Gastroesophageal sphincter (tissue), 3 donors: ENCODE measurements around the gene DCUN1D1.
A peak's percentile ranks its signal among the peaks of the same experiment; 100 is the strongest.

Experiments
- CTCF ChIP-seq, 4 experiments: fragments of 200-600 bp in 2 of 4; fragments of 450-650 bp in 2 of 4; sonication (generic) in 1 of 4; IDR thresholded peaks; one replicate each; pipeline ENCODE4 v1.5.1; 2017 to 2019; ENCODE audit warnings: antibody characterized with exemption in 4 of 4, mild to moderate bottlenecking in 2 of 4, moderate library complexity in 2 of 4
- POLR2A ChIP-seq, 2 donors: fragments of 450-650 bp; IDR thresholded peaks; one replicate each; pipeline ENCODE4 v1.6.1; 2017; ENCODE audit warnings: antibody characterized with exemption in 2 of 2, mild to moderate bottlenecking in 2 of 2, moderate library complexity in 1 of 2
- POLR2AphosphoS5 ChIP-seq: sonication (generic); formaldehyde crosslinking; IDR thresholded peaks from one replicate; pipeline ENCODE4 v1.6.1; 2017; ENCODE audit warnings: antibody characterized with exemption

- TF ChIP-seq CTCF (IDR thresholded peaks at IDR 0.05) (no peak), POLR2A (IDR thresholded peaks at IDR 0.05) (no peak), POLR2AphosphoS5 (peak; percentile 32)
These were observed 28.5 kb upstream of the DCUN1D1 start for GRCh38 chr3:183008800-183009199.
